Measurements from ENCODE around the gene ACTL6A. TPM values are rescaled to one million over a fixed set of nuclear protein-coding genes. Genes with fewer than 3 reads are reported as not detected.
"Not testable (repeated sequence)": the region's sequence is repeated elsewhere in the genome, so short reads cannot be mapped to it uniquely, and the experiment has no call there.

Gene ACTL6A
- total RNA-seq (2022) (75.0 and 89.2 TPM in 2 replicates), Bru-seq, nascent RNA (percentile 82 among the genes with signal in this experiment), BruChase-seq, experiment 1, labeled RNA remaining after a 2-hour chase (percentile 82 among the genes with signal in this experiment), BruChase-seq, experiment 2, labeled RNA remaining after a 6-hour chase (percentile 91 among the genes with signal in this experiment)
- long read RNA-seq, transcript ACTL6A-202 (14 exons, 1,901 nt): major isoform, 184 of 235 reads
- long read RNA-seq, transcript ACTL6A-203 (14 exons, 1,750 nt): minor isoform, 26 of 235 reads
- long read RNA-seq, partial matches to known transcripts: 4 of 235 reads
- long read RNA-seq, other reads (novel, unspliced or antisense): 20 of 235 reads

DNA sequence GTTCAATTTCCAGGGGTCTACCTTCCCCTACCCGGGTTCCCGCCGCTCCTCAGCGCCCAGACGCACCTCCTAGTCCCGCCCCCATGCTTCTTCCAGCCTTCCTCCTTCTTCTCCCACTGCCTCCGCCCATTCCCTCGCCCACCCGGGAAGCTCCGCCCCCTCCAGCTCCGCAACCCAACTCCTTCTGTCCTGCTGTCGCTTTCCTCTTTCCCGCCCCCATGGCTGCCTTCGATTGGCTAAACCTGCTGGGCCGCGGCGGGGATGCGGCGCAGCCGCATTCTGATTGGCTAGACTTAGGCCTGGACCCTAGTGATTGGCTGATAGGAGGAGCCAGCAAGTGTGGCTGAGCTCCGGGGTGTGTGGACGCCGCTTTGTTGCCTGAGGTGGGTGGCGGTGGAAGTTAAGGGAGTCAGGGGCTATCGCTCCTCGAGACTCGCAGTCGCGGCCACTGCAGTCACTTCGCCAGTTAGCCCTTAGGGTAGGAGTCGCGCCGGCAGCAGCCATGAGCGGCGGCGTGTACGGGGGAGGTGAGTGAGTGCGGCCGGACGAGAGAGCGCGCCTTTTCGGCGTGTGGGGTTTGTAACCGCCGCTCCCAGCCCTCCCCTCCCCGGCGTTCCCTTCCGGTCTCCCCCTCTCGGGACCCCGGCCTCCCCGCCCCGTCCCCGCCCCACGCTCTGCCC lies at the start of gene ACTL6A:
Gene ACTL6A (plus strand): TSS at position 336 of the 680 bp plus-strand sequence. CDS start 167 bp downstream, at position 503.
- DNase-seq: peak; percentile 99 to 100
- TF ChIP-seq, protein P1, sequence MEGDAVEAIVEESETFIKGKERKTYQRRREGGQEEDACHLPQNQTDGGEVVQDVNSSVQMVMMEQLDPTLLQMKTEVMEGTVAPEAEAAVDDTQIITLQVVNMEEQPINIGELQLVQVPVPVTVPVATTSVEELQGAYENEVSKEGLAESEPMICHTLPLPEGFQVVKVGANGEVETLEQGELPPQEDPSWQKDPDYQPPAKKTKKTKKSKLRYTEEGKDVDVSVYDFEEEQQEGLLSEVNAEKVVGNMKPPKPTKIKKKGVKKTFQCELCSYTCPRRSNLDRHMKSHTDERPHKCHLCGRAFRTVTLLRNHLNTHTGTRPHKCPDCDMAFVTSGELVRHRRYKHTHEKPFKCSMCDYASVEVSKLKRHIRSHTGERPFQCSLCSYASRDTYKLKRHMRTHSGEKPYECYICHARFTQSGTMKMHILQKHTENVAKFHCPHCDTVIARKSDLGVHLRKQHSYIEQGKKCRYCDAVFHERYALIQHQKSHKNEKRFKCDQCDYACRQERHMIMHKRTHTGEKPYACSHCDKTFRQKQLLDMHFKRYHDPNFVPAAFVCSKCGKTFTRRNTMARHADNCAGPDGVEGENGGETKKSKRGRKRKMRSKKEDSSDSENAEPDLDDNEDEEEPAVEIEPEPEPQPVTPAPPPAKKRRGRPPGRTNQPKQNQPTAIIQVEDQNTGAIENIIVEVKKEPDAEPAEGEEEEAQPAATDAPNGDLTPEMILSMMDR (IDR thresholded peaks at IDR 0.05; ENCODE audit: insufficient read depth in 1 of 2, low read depth in 1 of 2, low read length in 1 of 2, severe bottlenecking in 1 of 2, unreplicated experiment in 1 of 2): no peak
- no peaks in the 10 kb centered on the region for H3K27me3 Mint-ChIP-seq (ENCODE audit: insufficient read depth, unreplicated experiment)
- no peaks in the 10 kb centered on the region for H3K9me3 Mint-ChIP-seq (ENCODE audit: unreplicated experiment)
- H3K36me3 ChIP-seq (ENCODE audit: control insufficient read depth, insufficient read depth, low read length): no peaks in the 10 kb centered on the region
- peaks cover 5% of the 10 kb centered on the region; the same call in 1 of the 2 replicates for H3K4me1 ChIP-seq
- peak within 1 kb of the TSS; percentile 97 for H3K4me3 Mint-ChIP-seq (ENCODE audit: unreplicated experiment)
- H3K27me3 ChIP-seq (replicated peaks; ENCODE audit: control insufficient read depth, insufficient read depth, low read length): no peaks in the 10 kb centered on the region
- CTCF ChIA-PET: interaction anchor here (0.8 to 2.3 kb wide), 9 partner anchors 11 to 141 kb away, joined by 3 to 9 read pairs (median 3); partner anchors contain the start of gene GNB4
- POLR2A ChIA-PET: interaction anchor here (0.6 to 1.0 kb wide), 11 partner anchors 12 to 738 kb away, joined by 3 to 7 read pairs (median 3); partner anchors contain the start of genes GNB4, MRPL47, NDUFB5 and PIK3CA
- peaks cover 19% of the 10 kb centered on the region for H3K36me3 Mint-ChIP-seq (ENCODE audit: insufficient read depth, unreplicated experiment)
- H3K27ac Mint-ChIP-seq (ENCODE audit: unreplicated experiment): peak within 1 kb of the TSS; percentile 96
- no peaks in the 10 kb centered on the region for H3K9me3 ChIP-seq
- H3K4me1 Mint-ChIP-seq (ENCODE audit: low read depth, unreplicated experiment): peaks cover 6% of the 10 kb centered on the region
- no TSS peak for BruUV-seq (replicated peaks)
- intact Hi-C loops (cut with micrococcal nuclease; ENCODE audit: unreplicated experiment): loop anchor here (1.0 to 5.0 kb wide), 2 partner anchors 42 to 415 kb away; partner anchors contain the start of genes MRPL47, NDUFB5 and PIK3CA
- peak within 1 kb of the TSS; percentile 78 for H3K4me3 ChIP-seq (ENCODE audit: low read depth, low read length)

DNA sequence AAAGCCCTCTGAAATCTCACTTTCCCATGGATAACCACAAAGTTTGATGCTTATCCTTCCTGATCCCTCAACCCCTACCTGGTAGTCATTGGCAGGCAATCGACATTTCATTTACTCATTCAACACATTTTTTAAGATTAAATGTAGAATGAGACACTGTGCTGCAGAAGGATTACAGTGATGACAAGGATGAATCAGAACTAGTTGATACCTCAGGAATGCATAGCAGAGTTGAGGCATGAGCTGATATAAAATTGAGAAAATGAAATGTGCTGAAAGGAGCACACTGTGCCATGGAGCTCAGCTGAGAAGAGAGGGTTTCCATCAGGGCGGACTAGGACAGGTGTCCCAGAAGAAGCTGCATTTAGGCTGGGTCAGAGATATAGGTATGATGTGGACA lies 48.9 kb upstream of the ACTL6A start:
- peaks cover 7% of the 10 kb centered on the region for H3K27me3 Mint-ChIP-seq (ENCODE audit: insufficient read depth, unreplicated experiment)
- H3K4me3 Mint-ChIP-seq (ENCODE audit: unreplicated experiment): no peak overlapping the region
- Histone ChIP-seq H3K36me3 (ENCODE audit: control insufficient read depth, insufficient read depth, low read length) (no peaks in the 10 kb centered on the region), H3K27me3 (replicated peaks; ENCODE audit: control insufficient read depth, insufficient read depth, low read length) (no peaks in the 10 kb centered on the region), H3K4me1 (no peaks in the 10 kb centered on the region), H3K9me3 (no peaks in the 10 kb centered on the region), H3K4me3 (ENCODE audit: low read depth, low read length) (no peak overlapping the region)
- no peak for DNase-seq
- intact Hi-C loops (cut with micrococcal nuclease; ENCODE audit: unreplicated experiment): no loop called here
- H3K4me1 Mint-ChIP-seq (ENCODE audit: low read depth, unreplicated experiment): no peaks in the 10 kb centered on the region
- CTCF ChIA-PET: no interaction called here
- no TSS peak for BruUV-seq (replicated peaks)
- H3K36me3 Mint-ChIP-seq (ENCODE audit: insufficient read depth, unreplicated experiment): no peaks in the 10 kb centered on the region
- no peak overlapping the region for H3K27ac Mint-ChIP-seq (ENCODE audit: unreplicated experiment)
- H3K9me3 Mint-ChIP-seq (ENCODE audit: unreplicated experiment): no peaks in the 10 kb centered on the region
- TF ChIP-seq, protein P1 (IDR thresholded peaks at IDR 0.05; ENCODE audit: insufficient read depth in 1 of 2, low read depth in 1 of 2, low read length in 1 of 2, severe bottlenecking in 1 of 2, unreplicated experiment in 1 of 2): no peak
- POLR2A ChIA-PET: no interaction called here

DNA sequence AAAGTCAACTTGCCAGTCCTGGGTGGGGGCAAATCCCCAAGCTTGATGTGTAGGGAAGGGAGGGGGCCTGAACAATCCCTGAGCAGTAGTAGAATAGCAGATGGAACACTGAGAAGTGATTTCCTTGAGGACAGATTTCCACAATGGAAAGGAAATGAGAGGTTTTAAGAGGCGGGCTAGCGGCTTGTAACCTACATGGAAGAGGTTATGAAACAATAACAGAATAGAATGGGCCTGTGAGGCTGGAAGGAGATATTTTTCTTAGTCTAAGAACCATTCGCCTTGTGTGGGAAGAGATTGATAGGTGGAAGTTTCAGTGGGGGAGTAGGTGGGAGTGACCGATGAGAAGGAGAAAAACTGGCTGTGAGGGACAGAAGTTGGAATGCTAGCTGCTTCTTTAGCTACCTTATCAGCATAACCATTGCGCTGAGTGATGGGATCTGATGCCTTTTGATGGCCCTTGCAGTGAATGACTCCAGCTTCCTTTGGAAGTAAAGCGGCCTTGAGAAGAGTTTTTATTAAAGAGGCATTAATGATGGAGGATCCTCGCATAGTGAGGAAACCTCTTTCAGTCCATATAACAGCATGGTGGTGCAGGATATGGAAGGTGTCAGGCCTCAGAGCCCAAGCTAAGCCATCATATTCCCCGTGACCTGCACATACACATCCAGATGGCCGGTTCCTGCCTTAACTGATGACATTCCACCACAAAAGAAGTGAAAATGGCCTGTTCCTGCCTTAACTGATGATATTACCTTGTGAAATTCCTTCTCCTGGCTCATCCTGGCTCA lies 46.1 kb upstream of the ACTL6A start:
- H3K36me3 Mint-ChIP-seq (ENCODE audit: insufficient read depth, unreplicated experiment); H3K4me1 ChIP-seq; CTCF ChIA-PET; H3K27ac Mint-ChIP-seq (ENCODE audit: unreplicated experiment); H3K27me3 ChIP-seq (replicated peaks; ENCODE audit: control insufficient read depth, insufficient read depth, low read length); H3K4me3 ChIP-seq (ENCODE audit: low read depth, low read length); BruUV-seq (replicated peaks); H3K9me3 ChIP-seq; DNase-seq; H3K4me1 Mint-ChIP-seq (ENCODE audit: low read depth, unreplicated experiment); H3K36me3 ChIP-seq (ENCODE audit: control insufficient read depth, insufficient read depth, low read length); H3K4me3 Mint-ChIP-seq (ENCODE audit: unreplicated experiment); POLR2A ChIA-PET; H3K9me3 Mint-ChIP-seq (ENCODE audit: unreplicated experiment); intact Hi-C loops (cut with micrococcal nuclease; ENCODE audit: unreplicated experiment); H3K27me3 Mint-ChIP-seq (ENCODE audit: insufficient read depth, unreplicated experiment): not testable (repeated sequence)
